ENCODE results near the gene SHLD3.

- TF ChIP-seq POLR2A (IDR thresholded peaks at IDR 0.05), result no peak
- TF ChIP-seq, protein P1, sequence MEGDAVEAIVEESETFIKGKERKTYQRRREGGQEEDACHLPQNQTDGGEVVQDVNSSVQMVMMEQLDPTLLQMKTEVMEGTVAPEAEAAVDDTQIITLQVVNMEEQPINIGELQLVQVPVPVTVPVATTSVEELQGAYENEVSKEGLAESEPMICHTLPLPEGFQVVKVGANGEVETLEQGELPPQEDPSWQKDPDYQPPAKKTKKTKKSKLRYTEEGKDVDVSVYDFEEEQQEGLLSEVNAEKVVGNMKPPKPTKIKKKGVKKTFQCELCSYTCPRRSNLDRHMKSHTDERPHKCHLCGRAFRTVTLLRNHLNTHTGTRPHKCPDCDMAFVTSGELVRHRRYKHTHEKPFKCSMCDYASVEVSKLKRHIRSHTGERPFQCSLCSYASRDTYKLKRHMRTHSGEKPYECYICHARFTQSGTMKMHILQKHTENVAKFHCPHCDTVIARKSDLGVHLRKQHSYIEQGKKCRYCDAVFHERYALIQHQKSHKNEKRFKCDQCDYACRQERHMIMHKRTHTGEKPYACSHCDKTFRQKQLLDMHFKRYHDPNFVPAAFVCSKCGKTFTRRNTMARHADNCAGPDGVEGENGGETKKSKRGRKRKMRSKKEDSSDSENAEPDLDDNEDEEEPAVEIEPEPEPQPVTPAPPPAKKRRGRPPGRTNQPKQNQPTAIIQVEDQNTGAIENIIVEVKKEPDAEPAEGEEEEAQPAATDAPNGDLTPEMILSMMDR (IDR thresholded peaks at IDR 0.05), result no peak
- TF ChIP-seq POLR2AphosphoS5 (IDR thresholded peaks at IDR 0.05), result no peak
- no peak for TF ChIP-seq EP300 (IDR thresholded peaks at IDR 0.05)
These were observed 48.0 kb downstream of the SHLD3 start for GRCh38 chr5:65672796-65673195.
